Keratinocyte (primary cell): Measurements from ENCODE around the gene GGNBP2. TPM values are rescaled to one million over a fixed set of nuclear protein-coding genes. Genes with fewer than 3 reads are reported as not detected.

ENCODE experiments used
- DNase-seq: peaks from one replicate; pipeline ENCODE4 v3.0.0-alpha.2; 2011; ENCODE audit warnings: low read depth, missing footprints, low spot score
- FAIRE-seq: peaks from 2 replicates; lab custom pipeline; 2011; peaks lifted over from hg19 to GRCh38; lab: Jason Lieb, UNC
- H2AFZ ChIP-seq: 2 replicates; pipeline ENCODE4 v1.6.0; 2012; ENCODE audit warnings: low read length, control low read depth, inconsistent platforms; ENCODE audit not compliant: control insufficient read depth
- H3K27ac ChIP-seq: 2 replicates; pipeline ENCODE4 v1.5.1; 2011; ENCODE audit warnings: low read length; ENCODE audit not compliant: control insufficient read depth, insufficient read depth
- H3K27me3 ChIP-seq: 3 replicates; pipeline ENCODE4 v1.6.0; 2011; ENCODE audit warnings: low read length; ENCODE audit not compliant: control insufficient read depth, insufficient read depth; ENCODE audit errors: extremely low read depth
- H3K36me3 ChIP-seq, 2 experiments: 2 replicates in 1 of 2; 3 replicates in 1 of 2; pipeline ENCODE4 v1.5.1; 2011; ENCODE audit warnings: low read length in 2 of 2, mild to moderate bottlenecking in 1 of 2; ENCODE audit not compliant: control insufficient read depth in 2 of 2, insufficient read depth in 2 of 2; ENCODE audit errors: extremely low read depth in 1 of 2
- H3K4me1 ChIP-seq: 3 replicates; pipeline ENCODE4 v1.5.1; 2011; ENCODE audit warnings: low read length; ENCODE audit not compliant: control insufficient read depth, insufficient read depth; ENCODE audit errors: extremely low read depth
- H3K4me2 ChIP-seq: 3 replicates; pipeline ENCODE4 v1.6.0; 2011; ENCODE audit warnings: low read depth, low read length; ENCODE audit not compliant: control insufficient read depth, insufficient read depth; ENCODE audit errors: extremely low read depth
- H3K4me3 ChIP-seq, 3 experiments: fragments of 200-600 bp in 1 of 3; sonication (generic) in 1 of 3; 2 replicates in 2 of 3; 3 replicates in 1 of 3; pipeline ENCODE4 v1.5.1; 2011 to 2016; ENCODE audit warnings: low read length in 3 of 3, mild to moderate bottlenecking in 3 of 3, control low read depth in 2 of 3, inconsistent platforms in 1 of 3, low read depth in 1 of 3, mixed read lengths in 1 of 3, mixed run types in 1 of 3, moderate library complexity in 1 of 3; ENCODE audit not compliant: control insufficient read depth in 2 of 3, insufficient read depth in 2 of 3; ENCODE audit errors: extremely low read depth in 1 of 3
- H3K79me2 ChIP-seq: 2 replicates; pipeline ENCODE4 v1.6.0; 2012; ENCODE audit warnings: low read length; ENCODE audit not compliant: control insufficient read depth, insufficient read depth
- H3K9ac ChIP-seq: 3 replicates; pipeline ENCODE4 v1.6.0; 2011; ENCODE audit warnings: low read length; ENCODE audit not compliant: control insufficient read depth, insufficient read depth; ENCODE audit errors: extremely low read depth
- H3K9me1 ChIP-seq: 3 replicates; pipeline ENCODE4 v1.6.0; 2011; ENCODE audit warnings: low read length; ENCODE audit not compliant: control insufficient read depth, insufficient read depth; ENCODE audit errors: extremely low read depth
- H3K9me3 ChIP-seq: 2 replicates; pipeline ENCODE4 v1.5.1; 2012; ENCODE audit warnings: low read depth, low read length; ENCODE audit not compliant: control insufficient read depth
- H4K20me1 ChIP-seq: 3 replicates; pipeline ENCODE4 v1.6.0; 2011; ENCODE audit warnings: low read length; ENCODE audit not compliant: control insufficient read depth, insufficient read depth; ENCODE audit errors: extremely low read depth
- EZH2 ChIP-seq: IDR thresholded peaks from one replicate; pipeline ENCODE4 v1.6.1; 2012; ENCODE audit warnings: inconsistent platforms, mild to moderate bottlenecking, low read length, moderate library complexity
- dilution Hi-C: fragments of 300-500 bp; cut with MboI; formaldehyde crosslinking; loops from one replicate; pipeline ENCODE4 v1.7.0; 2020; ENCODE audit warnings: low sequenced_read_pairs; ENCODE audit not compliant: extremely low pct_ligation_motif_present
- polyA plus RNA-seq, 5 experiments: library from polyadenylated mRNA; depleted of rRNA in 3 of 5; stranded (reverse) in 3 of 5; stranded (forward) in 1 of 5; unstranded in 1 of 5; fragments of >200 nt; gene quantifications; 1 replicate in 1 of 5; 2 replicates in 3 of 5; 3 replicates in 1 of 5; pipeline versions ENCODE4 v1.2.1 to v1.2.3, GENCODE V29; 2011 to 2012; ENCODE audit warnings: missing spikeins in 2 of 5, low read depth in 1 of 5, low replicate concordance in 1 of 5
- TF ChIP-seq, protein P1 (sequence below), 3 experiments: IDR thresholded peaks in 1 of 3; conservative IDR thresholded peaks in 1 of 3; optimal IDR thresholded peaks in 1 of 3; 2 replicates in 2 of 3; 3 replicates in 1 of 3; pipeline versions ENCODE3 to v1.5.1; 2011; ENCODE audit warnings: low read length in 3 of 3, mild to moderate bottlenecking in 3 of 3, moderate library complexity in 2 of 3, control low read depth in 1 of 3, inconsistent platforms in 1 of 3; ENCODE audit not compliant: insufficient read depth in 2 of 3; ENCODE audit errors: extremely low read depth in 1 of 3

The GGNBP2 gene
- polyA plus RNA-seq, 1 donor (not counting 4 experiments of a cell fraction or from before 2014, with no cell fraction given): 95.5 TPM

DNA sequence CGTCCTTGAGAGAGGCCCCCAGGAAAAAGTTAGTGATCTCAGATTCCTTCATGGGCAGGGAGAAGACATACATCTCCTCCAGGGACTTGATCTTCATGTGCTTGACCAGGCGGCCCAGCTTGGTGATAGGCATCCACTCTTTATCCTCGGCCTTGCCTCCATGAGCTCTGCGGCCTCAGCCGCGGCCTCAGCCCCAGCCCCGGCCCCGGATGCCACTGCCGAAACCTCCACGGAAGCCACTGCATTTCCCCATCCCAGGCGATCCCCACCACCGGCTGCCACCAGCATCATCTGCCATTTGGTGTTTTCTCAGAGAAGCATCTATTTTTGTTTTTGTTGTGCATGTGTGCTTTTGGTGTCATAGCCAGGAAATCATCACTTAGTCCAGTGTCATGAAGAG, 30.3 kb downstream of the GGNBP2 start:
- dilution Hi-C loops: no loop called here
- Histone ChIP-seq H2AFZ (no peak overlapping the region), H3K4me2 (no peak overlapping the region), H3K79me2 (peaks cover 57% of the 10 kb centered on the region), H3K9me1 (no peaks in the 10 kb centered on the region), H3K4me1 (peaks cover 15% of the 10 kb centered on the region), H3K4me3 (no peak overlapping the region), H3K27me3 (no peaks in the 10 kb centered on the region), H4K20me1 (peaks cover 6% of the 10 kb centered on the region), H3K9me3 (no peaks in the 10 kb centered on the region), H3K36me3 (peaks cover 13 to 37% of the 10 kb centered on the region in 2 experiments), H3K27ac (no peak overlapping the region), H3K9ac (no peak overlapping the region)
- TF ChIP-seq, protein P1, sequence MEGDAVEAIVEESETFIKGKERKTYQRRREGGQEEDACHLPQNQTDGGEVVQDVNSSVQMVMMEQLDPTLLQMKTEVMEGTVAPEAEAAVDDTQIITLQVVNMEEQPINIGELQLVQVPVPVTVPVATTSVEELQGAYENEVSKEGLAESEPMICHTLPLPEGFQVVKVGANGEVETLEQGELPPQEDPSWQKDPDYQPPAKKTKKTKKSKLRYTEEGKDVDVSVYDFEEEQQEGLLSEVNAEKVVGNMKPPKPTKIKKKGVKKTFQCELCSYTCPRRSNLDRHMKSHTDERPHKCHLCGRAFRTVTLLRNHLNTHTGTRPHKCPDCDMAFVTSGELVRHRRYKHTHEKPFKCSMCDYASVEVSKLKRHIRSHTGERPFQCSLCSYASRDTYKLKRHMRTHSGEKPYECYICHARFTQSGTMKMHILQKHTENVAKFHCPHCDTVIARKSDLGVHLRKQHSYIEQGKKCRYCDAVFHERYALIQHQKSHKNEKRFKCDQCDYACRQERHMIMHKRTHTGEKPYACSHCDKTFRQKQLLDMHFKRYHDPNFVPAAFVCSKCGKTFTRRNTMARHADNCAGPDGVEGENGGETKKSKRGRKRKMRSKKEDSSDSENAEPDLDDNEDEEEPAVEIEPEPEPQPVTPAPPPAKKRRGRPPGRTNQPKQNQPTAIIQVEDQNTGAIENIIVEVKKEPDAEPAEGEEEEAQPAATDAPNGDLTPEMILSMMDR (optimal IDR thresholded peaks at IDR 0.05 in 1 of 3, IDR thresholded peaks at IDR 0.05 in 1 of 3, conservative IDR thresholded peaks at IDR 0.05 in 1 of 3; ENCODE audit: extremely low read depth in 1 of 3, insufficient read depth in 2 of 3, low read length in 3 of 3): no peak
- no peak for TF ChIP-seq EZH2
- DNase-seq (no peak), FAIRE-seq (no peak)

DNA sequence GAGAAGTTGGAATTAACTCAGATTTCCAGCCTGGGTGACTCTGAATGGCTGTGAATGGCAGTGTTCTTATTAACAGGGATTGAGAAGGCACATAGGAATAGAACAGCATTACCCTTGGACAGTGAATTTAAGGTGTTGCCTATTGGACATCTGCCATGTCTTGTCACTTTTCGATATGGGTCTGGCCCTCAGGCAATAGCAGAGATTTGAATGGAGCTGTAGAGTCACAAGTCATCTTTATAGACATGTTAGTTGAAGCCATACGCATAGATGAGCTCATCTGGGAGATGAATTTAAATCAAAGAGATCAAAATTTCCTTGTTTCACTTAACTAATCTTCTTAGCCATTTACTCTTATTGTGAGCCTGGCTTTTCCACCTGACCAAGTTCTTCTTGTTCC, 32.1 kb downstream of the GGNBP2 start:
- H3K4me1 ChIP-seq: peaks cover 15% of the 10 kb centered on the region
- H2AFZ ChIP-seq: no peak overlapping the region
- H3K4me3 ChIP-seq: no peak overlapping the region
- no peak for TF ChIP-seq EZH2
- TF ChIP-seq, protein P1 (optimal IDR thresholded peaks at IDR 0.05 in 1 of 3, IDR thresholded peaks at IDR 0.05 in 1 of 3, conservative IDR thresholded peaks at IDR 0.05 in 1 of 3; ENCODE audit: extremely low read depth in 1 of 3, insufficient read depth in 2 of 3, low read length in 3 of 3): no peak
- dilution Hi-C loops: no loop called here
- FAIRE-seq: no peak
- no peak overlapping the region for H3K27ac ChIP-seq
- no peak overlapping the region for H3K9ac ChIP-seq
- H3K79me2 ChIP-seq: peaks cover 53% of the 10 kb centered on the region
- H3K9me1 ChIP-seq: no peaks in the 10 kb centered on the region
- no peaks in the 10 kb centered on the region for H3K27me3 ChIP-seq
- peaks cover 3% of the 10 kb centered on the region for H4K20me1 ChIP-seq
- no peak for DNase-seq
- no peak overlapping the region for H3K4me2 ChIP-seq
- H3K36me3 ChIP-seq: peaks cover 16 to 34% of the 10 kb centered on the region in 2 experiments
- H3K9me3 ChIP-seq: no peaks in the 10 kb centered on the region
